K562 (cell line): Measurements from ENCODE around the gene HEXIM2. TPM values are rescaled to one million over a fixed set of nuclear protein-coding genes. Genes with fewer than 3 reads are reported as not detected.

Experiments used
- ATAC-seq: fragments of 200-7000 bp; cut with Tn5 transposase; 3 replicates; pipeline ENCODE4 v1.9.1; 2020; ENCODE audit warnings: moderate library complexity
- BruUV-seq: library from RNA; stranded (reverse); fragments of 400-500 nt; replicated peaks from 2 replicates; lab custom pipeline; 2021; lab: Mats Ljungman, UMichigan
- CTCF ChIA-PET: fragments of 300-600 bp; formaldehyde crosslinking; extraction: SDS; loops from one replicate; lab custom pipeline; 2021; ENCODE audit warnings: low intra/inter-chr PET ratio; lab: Yijun Ruan, JAX
- POLR2A ChIA-PET: fragments of 300-600, 350-650 bp; sonication (Branson Sonifier 250); formaldehyde crosslinking; extraction: SDS; loops from one replicate; lab custom pipeline; 2021; ENCODE audit warnings: antibody characterized with exemption, inconsistent platforms; lab: Yijun Ruan, JAX
- DNase-seq, 4 experiments: peaks; one replicate each; pipeline versions ENCODE4 v3.0.0 to v3.0.0-alpha.2; 2011 to 2018; ENCODE audit warnings: low spot score in 3 of 4, mixed read lengths in 3 of 4; ENCODE audit errors: extremely low read depth in 1 of 4
- FAIRE-seq: peaks from 2 replicates; lab custom pipeline; 2011; peaks lifted over from hg19 to GRCh38; lab: Jason Lieb, UNC
- H2AFZ ChIP-seq: 2 replicates; pipeline ENCODE4 v1.6.0; 2011; ENCODE audit warnings: low read depth, low read length, control low read depth, inconsistent platforms
- H3K27ac ChIP-seq: fragments of 200-600 bp; 3 replicates; pipeline ENCODE4 v1.8.0; 2011; ENCODE audit warnings: low read depth, mild to moderate bottlenecking, control low read depth, inconsistent platforms, low read length, moderate library complexity, mixed read lengths; ENCODE audit errors: extremely low read depth
- H3K27me3 ChIP-seq, 2 experiments: fragments of 300-600 bp in 1 of 2; 2 replicates in 1 of 2; 3 replicates in 1 of 2; pipeline versions ENCODE4 v1.6.0 to v1.8.0; 2011; ENCODE audit warnings: inconsistent platforms in 2 of 2, low read length in 2 of 2, mild to moderate bottlenecking in 1 of 2, mixed read lengths in 1 of 2, moderate library complexity in 1 of 2; ENCODE audit not compliant: control insufficient read depth in 2 of 2, insufficient read depth in 2 of 2
- H3K36me3 ChIP-seq: fragments of 300-600 bp; 3 replicates; pipeline ENCODE4 v1.8.0; 2011; ENCODE audit warnings: mild to moderate bottlenecking, low read length, inconsistent platforms; ENCODE audit not compliant: control insufficient read depth, insufficient read depth
- H3K4me1 ChIP-seq, 2 experiments: fragments of 200-600 bp in 1 of 2; replicated peaks in 1 of 2; 2 replicates in 1 of 2; 3 replicates in 1 of 2; pipeline versions ENCODE4 v1.5.1 to v1.8.0; 2011; ENCODE audit warnings: inconsistent platforms in 2 of 2, low read length in 2 of 2, mild to moderate bottlenecking in 1 of 2, mixed read lengths in 1 of 2, moderate library complexity in 1 of 2; ENCODE audit not compliant: control insufficient read depth in 2 of 2, insufficient read depth in 2 of 2
- H3K4me2 ChIP-seq: 2 replicates; pipeline ENCODE4 v1.6.1; 2011; ENCODE audit warnings: low read length, control low read depth, inconsistent platforms, mixed read lengths; ENCODE audit not compliant: insufficient read depth
- H3K4me3 ChIP-seq: fragments of 200-600 bp; sonication (generic), shearing (Covaris generic); 2 replicates; pipeline ENCODE4 v1.5.1; 2016; ENCODE audit warnings: control low read depth, inconsistent platforms
- H3K79me2 ChIP-seq: fragments of 200-600 bp; 3 replicates; pipeline ENCODE4 v1.8.0; 2011; ENCODE audit warnings: low read length, inconsistent platforms; ENCODE audit not compliant: control insufficient read depth, insufficient read depth
- H3K9ac ChIP-seq, 2 experiments: 2 replicates each; pipeline versions ENCODE4 v1.6.0 to v1.6.1; 2011; ENCODE audit warnings: low read depth in 2 of 2, low read length in 2 of 2, control low read depth in 1 of 2, inconsistent platforms in 1 of 2, mild to moderate bottlenecking in 1 of 2, mixed read lengths in 1 of 2; ENCODE audit not compliant: insufficient read depth in 1 of 2
- H3K9me1 ChIP-seq: one replicate; pipeline ENCODE4 v1.6.0; 2011; ENCODE audit warnings: inconsistent platforms, mild to moderate bottlenecking, low read length, moderate library complexity; ENCODE audit not compliant: control insufficient read depth, insufficient read depth
- H3K9me3 ChIP-seq: replicated peaks from 2 replicates; pipeline ENCODE4 v1.5.1; 2011; ENCODE audit warnings: low read depth, low read length, inconsistent platforms; ENCODE audit not compliant: control insufficient read depth, insufficient read depth
- H4K20me1 ChIP-seq: replicated peaks from 2 replicates; pipeline ENCODE4 v1.6.1; 2011; ENCODE audit warnings: low read length, inconsistent platforms, mixed read lengths; ENCODE audit not compliant: control insufficient read depth, insufficient read depth
- ADNP ChIP-seq: fragments of 200-800 bp; sonication (Bioruptor generic); IDR thresholded peaks from 2 replicates; pipeline ENCODE4 v1.6.1; 2016; ENCODE audit warnings: missing genetic modification characterization, missing compliant biosample characterization
- EWSR1 ChIP-seq: fragments of 450-650 bp; IDR thresholded peaks from 2 replicates; pipeline ENCODE4 v1.6.1; 2018; ENCODE audit warnings: borderline replicate concordance, mild to moderate bottlenecking, low read depth, moderate library complexity; ENCODE audit not compliant: partially characterized antibody
- GTF2F1 ChIP-seq: IDR thresholded peaks from 2 replicates; pipeline ENCODE4 v1.6.1; 2011; ENCODE audit warnings: low read depth, low read length, improper control_type of control experiment
- HMGXB4 ChIP-seq: sonication (generic); formaldehyde crosslinking; IDR thresholded peaks from 2 replicates; pipeline ENCODE4 v1.8.1; 2023; ENCODE audit warnings: mild to moderate bottlenecking, missing genetic modification reagents
- KHSRP ChIP-seq: fragments of 450-650 bp; IDR thresholded peaks from 2 replicates; pipeline ENCODE4 v1.6.1; 2017
- NFE2L1 ChIP-seq: fragments of 450-650 bp; IDR thresholded peaks from 2 replicates; pipeline ENCODE4 v1.6.1; 2016; ENCODE audit warnings: missing genetic modification characterization, low read depth, mild to moderate bottlenecking, missing compliant biosample characterization, moderate library complexity, borderline replicate concordance
- PREB ChIP-seq: sonication (generic); formaldehyde crosslinking; IDR thresholded peaks from 2 replicates; pipeline ENCODE4 v1.8.1; 2023; ENCODE audit warnings: mild to moderate bottlenecking, missing genetic modification reagents
- SUPT5H ChIP-seq: fragments of 450-650 bp; IDR thresholded peaks from 2 replicates; pipeline ENCODE4 v1.6.1; 2016
- THRAP3 ChIP-seq: fragments of 450-650 bp; IDR thresholded peaks from 2 replicates; pipeline ENCODE4 v1.6.1; 2016; ENCODE audit warnings: mild to moderate bottlenecking, inconsistent platforms, borderline replicate concordance
- ZC3H4 ChIP-seq: sonication (generic); formaldehyde crosslinking; IDR thresholded peaks from 2 replicates; pipeline ENCODE4 v1.9.0; 2021; ENCODE audit warnings: missing genetic modification reagents, borderline replicate concordance
- ZFP1 ChIP-seq: fragments of 450-650 bp; formaldehyde crosslinking; IDR thresholded peaks from 2 replicates; pipeline ENCODE4 v1.4.0; 2020; ENCODE audit warnings: mild to moderate bottlenecking, mixed read lengths
- ZNF274 ChIP-seq: IDR thresholded peaks from 2 replicates; pipeline ENCODE4 v1.6.1; 2011; ENCODE audit warnings: low read depth, mild to moderate bottlenecking, low read length, moderate library complexity, borderline replicate concordance
- ZNF586 ChIP-seq: fragments of 450-650 bp; formaldehyde crosslinking; conservative IDR thresholded peaks from 2 replicates; pipeline ENCODE4 v1.4.0; 2020; ENCODE audit warnings: mild to moderate bottlenecking, moderate library complexity
- WGBS: fragments of 100-300 bp; shearing (Covaris generic); methylation state at CpG from one replicate; pipeline ENCODE4 v1.1.6; 2016; ENCODE audit warnings: low coverage, mixed read lengths; ENCODE audit not compliant: insufficient coverage; ENCODE audit errors: missing lambda C conversion rate; 5-methylcytosine and 5-hydroxymethylcytosine counted together
- in situ Hi-C: fragments of 300-500 bp; cut with MboI; formaldehyde crosslinking; loops from 4 replicates; pipeline ENCODE4 v1.15.0; 2018; ENCODE audit warnings: inconsistent platforms, mixed read lengths
- intact Hi-C: fragments of 100-400 bp; cut with micrococcal nuclease; formaldehyde crosslinking; loops from 2 replicates; pipeline ENCODE4 v1.14.2; 2022
- polyA plus RNA-seq, 8 experiments: library from polyadenylated mRNA; depleted of rRNA in 4 of 8; stranded (reverse) in 5 of 8; unstranded in 3 of 8; fragments of >200 nt; fragmentation: Nextera tagmentation in 2 of 8; fragmentation: Illumina TruSeq in 1 of 8; extraction: Ambion mirVana in 2 of 8; extraction: Trizol in 1 of 8; gene quantifications; 2 replicates each; pipeline versions ENCODE4 v1.2.1 to v1.2.3, GENCODE V29; 2011 to 2014; ENCODE audit warnings: inconsistent platforms in 1 of 8, missing spikeins in 1 of 8
- total RNA-seq, 7 experiments: library from RNA; depleted of rRNA in 6 of 7; stranded (reverse); fragments of >200 nt in 6 of 7; fragmentation: Illumina TruSeq in 2 of 7; extraction: Trizol in 2 of 7; gene quantifications; 2 replicates each; pipeline versions ENCODE4 v1.2.1 to v1.2.3, GENCODE V29; 2011 to 2021; ENCODE audit warnings: low replicate concordance in 1 of 7
- TF ChIP-seq, protein P1 (sequence below): IDR thresholded peaks from 2 replicates; pipeline ENCODE4 v1.6.1; 2014; ENCODE audit warnings: antibody characterized with exemption
- TF ChIP-seq, protein P2 (sequence below): fragments of 200-400 bp; formaldehyde crosslinking; IDR thresholded peaks from 2 replicates; pipeline ENCODE4 v1.6.1; 2017; ENCODE audit warnings: mild to moderate bottlenecking, low read depth, low read length, moderate library complexity

Gene HEXIM2
- total and polyA plus RNA-seq, 9 of the 15 experiments (the other 6 are each of a cell fraction or from before 2014, with no cell fraction given): 0.69 to 3.4 (median 1.1) TPM; not detected in 2

- Histone ChIP-seq H3K36me3 (no peaks in the 10 kb centered on the region), H3K27me3 (no peaks in the 10 kb centered on the region), H3K4me2 (no peak overlapping the region), H3K9ac (0 out of 4 replicates have a peak overlapping the region, but pooled peaks of 1 of the 2 experiments have one; percentile 21), H3K9me1 (no peaks in the 10 kb centered on the region), H3K79me2 (no peaks in the 10 kb centered on the region), H4K20me1 (peaks cover under 1% of the 10 kb centered on the region; the same call in 1 of the 2 replicates), H3K9me3 (no peaks in the 10 kb centered on the region), H3K4me1 (peaks cover 0 to 30% of the 10 kb centered on the region in 2 experiments; a peak in 3 of 5 replicates), H3K4me3 (no peak overlapping the region), H3K27ac (no peak overlapping the region), H2AFZ (no peak overlapping the region)
- 77% methylated on average over 15 of the region's 19 CpGs for WGBS
- FAIRE-seq: no peak
- ChIA-PET POLR2A (interaction anchor here (0.7 to 1.5 kb wide), 4 partner anchors 8 to 15 kb away, joined by 3 to 5 read pairs (median 4); no protein-coding TSS in a partner anchor), CTCF (no interaction called here)
- DNase-seq: no peak
- BruUV-seq: no TSS peak
- in situ Hi-C loops: no loop called here
- intact Hi-C loops: no loop called here
- no peak for ATAC-seq
- TF ChIP-seq SUPT5H: no peak
- no peak for TF ChIP-seq ZNF586 (CRISPR knock-in tag)
- no peak for TF ChIP-seq THRAP3
- no peak for TF ChIP-seq ZNF274
- TF ChIP-seq, protein P1, sequence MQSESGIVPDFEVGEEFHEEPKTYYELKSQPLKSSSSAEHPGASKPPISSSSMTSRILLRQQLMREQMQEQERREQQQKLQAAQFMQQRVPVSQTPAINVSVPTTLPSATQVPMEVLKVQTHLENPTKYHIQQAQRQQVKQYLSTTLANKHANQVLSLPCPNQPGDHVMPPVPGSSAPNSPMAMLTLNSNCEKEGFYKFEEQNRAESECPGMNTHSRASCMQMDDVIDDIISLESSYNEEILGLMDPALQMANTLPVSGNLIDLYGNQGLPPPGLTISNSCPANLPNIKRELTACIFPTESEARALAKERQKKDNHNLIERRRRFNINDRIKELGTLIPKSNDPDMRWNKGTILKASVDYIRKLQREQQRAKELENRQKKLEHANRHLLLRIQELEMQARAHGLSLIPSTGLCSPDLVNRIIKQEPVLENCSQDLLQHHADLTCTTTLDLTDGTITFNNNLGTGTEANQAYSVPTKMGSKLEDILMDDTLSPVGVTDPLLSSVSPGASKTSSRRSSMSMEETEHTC: no peak
- TF ChIP-seq HMGXB4 (CRISPR knock-in tag): no peak
- TF ChIP-seq KHSRP: no peak
- TF ChIP-seq EWSR1: no peak
- no peak for TF ChIP-seq ZFP1 (CRISPR knock-in tag)
- no peak for TF ChIP-seq ADNP (tag)
- no peak for TF ChIP-seq NFE2L1 (tag)
- TF ChIP-seq GTF2F1: no peak
- no peak for TF ChIP-seq ZC3H4 (CRISPR knock-in tag)
- TF ChIP-seq, protein P2, sequence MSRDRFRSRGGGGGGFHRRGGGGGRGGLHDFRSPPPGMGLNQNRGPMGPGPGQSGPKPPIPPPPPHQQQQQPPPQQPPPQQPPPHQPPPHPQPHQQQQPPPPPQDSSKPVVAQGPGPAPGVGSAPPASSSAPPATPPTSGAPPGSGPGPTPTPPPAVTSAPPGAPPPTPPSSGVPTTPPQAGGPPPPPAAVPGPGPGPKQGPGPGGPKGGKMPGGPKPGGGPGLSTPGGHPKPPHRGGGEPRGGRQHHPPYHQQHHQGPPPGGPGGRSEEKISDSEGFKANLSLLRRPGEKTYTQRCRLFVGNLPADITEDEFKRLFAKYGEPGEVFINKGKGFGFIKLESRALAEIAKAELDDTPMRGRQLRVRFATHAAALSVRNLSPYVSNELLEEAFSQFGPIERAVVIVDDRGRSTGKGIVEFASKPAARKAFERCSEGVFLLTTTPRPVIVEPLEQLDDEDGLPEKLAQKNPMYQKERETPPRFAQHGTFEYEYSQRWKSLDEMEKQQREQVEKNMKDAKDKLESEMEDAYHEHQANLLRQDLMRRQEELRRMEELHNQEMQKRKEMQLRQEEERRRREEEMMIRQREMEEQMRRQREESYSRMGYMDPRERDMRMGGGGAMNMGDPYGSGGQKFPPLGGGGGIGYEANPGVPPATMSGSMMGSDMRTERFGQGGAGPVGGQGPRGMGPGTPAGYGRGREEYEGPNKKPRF: no peak
- no peak for TF ChIP-seq PREB (CRISPR knock-in tag)
Observed at GRCh38 chr17:45114117-45114932, 47.4 kb upstream of the HEXIM2 start.
